DMS53 treated with DMSO at 0.1 percent for 48 hours (cell line): Measurements from ENCODE around the gene UXS1.

Experiments used
- DNase-seq: peaks from one replicate; lab custom pipeline; 2025; ENCODE audit not compliant: unreplicated experiment; lab: John Stamatoyannopoulos, UW

UXS1 gene

GRCh38 chr2:106054880-106055655 lies 139.0 kb downstream of the UXS1 start:
- DNase-seq = no peak

- no peak for DNase-seq
Measured at GRCh38 chr2:106054321-106054720, 139.8 kb downstream of the UXS1 start.

GRCh38 chr2:106053581-106053980 lies 140.5 kb downstream of the UXS1 start:
- DNase-seq = no peak

GRCh38 chr2:106053116-106053515 lies 141.0 kb downstream of the UXS1 start:
- DNase-seq = no peak

- no peak for DNase-seq
Measured at GRCh38 chr2:106044859-106045258, 149.2 kb downstream of the UXS1 start.

GRCh38 chr2:106044021-106044420 lies 150.1 kb downstream of the UXS1 start:
- DNase-seq = no peak
